Cardiac muscle cell (in vitro differentiated cells and primary cell): ENCODE measurements around the gene TCF4. TPM values are rescaled to one million over a fixed set of nuclear protein-coding genes. Genes with fewer than 3 reads are reported as not detected.

Experiments
- DNase-seq, 2 donors: peaks; one replicate each; pipeline versions ENCODE4 v3.0.0 to v3.0.0-alpha.2; 2010 to 2017; ENCODE audit warnings: low read depth in 1 of 2, low spot score in 1 of 2
- H3K27ac ChIP-seq: fragments of 200-600 bp; sonication (generic); 2 replicates; pipeline ENCODE4 v1.5.1; 2016
- H3K27me3 ChIP-seq: fragments of 200-600 bp; sonication (generic); 2 replicates; pipeline ENCODE4 v1.6.0; 2016; ENCODE audit warnings: control low read depth
- H3K36me3 ChIP-seq: fragments of 200-600 bp; sonication (generic); 2 replicates; pipeline ENCODE4 v1.5.1; 2016; ENCODE audit warnings: control low read depth
- H3K4me1 ChIP-seq: fragments of 200-600 bp; sonication (generic); 2 replicates; pipeline ENCODE4 v1.8.1; 2017; ENCODE audit warnings: low read depth, mild to moderate bottlenecking, mixed run types
- H3K4me3 ChIP-seq: fragments of 200-600 bp; sonication (generic); 2 replicates; pipeline ENCODE4 v1.5.1; 2016; ENCODE audit warnings: mild to moderate bottlenecking
- H3K9me3 ChIP-seq: fragments of 200-600 bp; sonication (generic); 2 replicates; pipeline ENCODE4 v1.5.1; 2017; ENCODE audit warnings: low read depth, mild to moderate bottlenecking, control low read depth
- polyA plus RNA-seq: library from polyadenylated mRNA; unstranded; fragments of >200 nt; fragmentation: Nextera tagmentation; extraction: Ambion mirVana; gene quantifications from 2 replicates; pipeline ENCODE4 v1.2.1, GENCODE V29; 2016
- total RNA-seq: library from RNA; depleted of rRNA; stranded (reverse); fragments of >200 nt; gene quantifications from 2 replicates; pipeline ENCODE4 v1.2.3, GENCODE V29; 2016
- TF ChIP-seq, protein P1 (sequence below): IDR thresholded peaks from 2 replicates; pipeline ENCODE4 v1.5.1; 2012; ENCODE audit warnings: low read depth, mild to moderate bottlenecking, low read length

Gene TCF4
- total and polyA plus RNA-seq, 2 experiments from 2014 or later: 38.3 to 59.2 TPM

DNA sequence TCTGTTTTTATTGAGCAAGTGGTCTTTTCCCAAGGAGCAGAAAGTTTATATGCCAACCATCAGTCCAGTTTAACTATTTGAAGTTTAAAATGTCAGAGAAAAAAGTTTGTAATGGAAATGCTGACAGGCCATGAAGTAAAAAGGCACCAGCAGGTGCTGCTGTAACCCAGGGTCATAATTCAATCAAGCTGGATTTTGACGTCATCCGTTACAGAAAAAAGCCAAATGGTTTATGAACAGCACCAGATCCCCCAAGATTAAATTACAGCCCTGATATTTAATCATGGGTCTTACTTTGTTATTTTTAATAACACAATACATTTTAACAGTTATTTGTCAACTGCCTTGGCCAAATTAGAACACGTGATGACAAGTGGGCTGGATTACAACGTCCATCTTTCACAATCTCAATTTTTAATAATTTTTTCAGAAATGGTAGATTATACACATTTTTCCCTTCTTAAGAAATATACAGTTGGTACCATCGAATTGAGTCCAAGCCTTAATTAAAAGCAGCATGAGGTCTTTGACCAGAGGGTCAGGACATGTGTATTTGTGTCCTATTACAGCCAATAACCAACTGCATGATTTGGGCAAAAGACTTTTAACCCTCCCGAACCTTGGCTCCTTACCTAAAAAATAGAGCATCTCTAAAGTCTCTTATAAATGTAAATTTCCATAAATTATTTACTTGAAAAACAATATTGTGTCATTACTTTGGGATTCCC, 10.0 kb downstream of the TCF4 start:
- TF ChIP-seq, protein P1, sequence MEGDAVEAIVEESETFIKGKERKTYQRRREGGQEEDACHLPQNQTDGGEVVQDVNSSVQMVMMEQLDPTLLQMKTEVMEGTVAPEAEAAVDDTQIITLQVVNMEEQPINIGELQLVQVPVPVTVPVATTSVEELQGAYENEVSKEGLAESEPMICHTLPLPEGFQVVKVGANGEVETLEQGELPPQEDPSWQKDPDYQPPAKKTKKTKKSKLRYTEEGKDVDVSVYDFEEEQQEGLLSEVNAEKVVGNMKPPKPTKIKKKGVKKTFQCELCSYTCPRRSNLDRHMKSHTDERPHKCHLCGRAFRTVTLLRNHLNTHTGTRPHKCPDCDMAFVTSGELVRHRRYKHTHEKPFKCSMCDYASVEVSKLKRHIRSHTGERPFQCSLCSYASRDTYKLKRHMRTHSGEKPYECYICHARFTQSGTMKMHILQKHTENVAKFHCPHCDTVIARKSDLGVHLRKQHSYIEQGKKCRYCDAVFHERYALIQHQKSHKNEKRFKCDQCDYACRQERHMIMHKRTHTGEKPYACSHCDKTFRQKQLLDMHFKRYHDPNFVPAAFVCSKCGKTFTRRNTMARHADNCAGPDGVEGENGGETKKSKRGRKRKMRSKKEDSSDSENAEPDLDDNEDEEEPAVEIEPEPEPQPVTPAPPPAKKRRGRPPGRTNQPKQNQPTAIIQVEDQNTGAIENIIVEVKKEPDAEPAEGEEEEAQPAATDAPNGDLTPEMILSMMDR: no peak
- no peaks in the 10 kb centered on the region for H3K9me3 ChIP-seq
- H3K36me3 ChIP-seq: no peaks in the 10 kb centered on the region
- no peak overlapping the region for H3K4me3 ChIP-seq
- H3K27ac ChIP-seq: no peak overlapping the region
- peaks cover 15% of the 10 kb centered on the region for H3K4me1 ChIP-seq
- H3K27me3 ChIP-seq: no peaks in the 10 kb centered on the region
- no peak for DNase-seq

GRCh38 chr18:55576001-55576400, 12.0 kb downstream of the TCF4 start:
- TF ChIP-seq, protein P1: no peak
- H3K4me3 ChIP-seq: no peak overlapping the region

DNA sequence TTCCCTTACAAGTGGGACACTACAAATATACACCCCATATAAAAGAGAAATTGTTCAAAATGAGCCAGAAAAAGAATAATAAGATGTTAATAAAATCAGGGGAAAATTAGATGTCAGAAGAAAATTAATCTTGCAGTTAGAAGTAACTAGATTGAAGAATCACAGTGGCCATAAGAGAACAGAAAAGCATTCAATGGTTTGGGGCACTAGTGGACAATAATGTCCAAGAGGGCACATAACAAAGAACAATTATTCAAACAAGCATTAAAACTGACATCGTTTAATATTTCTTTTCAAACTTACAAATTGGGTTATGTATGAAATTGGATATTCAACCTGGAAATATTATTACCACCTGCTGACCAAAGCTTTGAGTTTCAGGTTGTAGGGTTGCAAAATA, 12.9 kb downstream of the TCF4 start:
- no peak for DNase-seq
- no peak overlapping the region for H3K27ac ChIP-seq
- no peaks in the 10 kb centered on the region for H3K9me3 ChIP-seq
- no peaks in the 10 kb centered on the region for H3K4me1 ChIP-seq
- H3K36me3 ChIP-seq: no peaks in the 10 kb centered on the region
- no peak overlapping the region for H3K4me3 ChIP-seq
- H3K27me3 ChIP-seq: no peaks in the 10 kb centered on the region
- TF ChIP-seq, protein P1: no peak

More at GRCh38 chr18:55576001-55576400, 12.0 kb downstream of the TCF4 start:
- Histone ChIP-seq H3K27me3 (no peaks in the 10 kb centered on the region), H3K27ac (no peak overlapping the region), H3K4me1 (no peaks in the 10 kb centered on the region), H3K36me3 (no peaks in the 10 kb centered on the region), H3K9me3 (no peaks in the 10 kb centered on the region)
- DNase-seq: no peak

DNA sequence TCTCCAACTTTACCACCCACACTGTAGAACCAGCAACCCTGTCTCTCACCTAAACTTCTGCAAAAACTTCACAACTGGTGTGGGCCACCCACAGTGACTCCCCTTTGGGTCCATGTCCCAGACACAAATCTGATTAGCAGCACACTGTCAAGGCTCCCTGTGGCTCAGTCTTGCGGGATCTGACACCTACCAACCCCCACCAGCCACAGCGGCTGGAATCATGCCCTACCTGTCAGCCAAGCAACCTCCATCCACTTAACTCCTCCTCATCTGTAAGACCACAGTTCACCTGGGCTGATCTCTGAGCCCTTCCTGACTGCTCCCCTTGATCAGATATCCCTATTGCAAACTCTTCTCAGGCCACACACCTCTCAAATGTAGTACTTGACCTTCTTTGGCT, 14.6 kb downstream of the TCF4 start:
- TF ChIP-seq, protein P1: no peak
- no peaks in the 10 kb centered on the region for H3K9me3 ChIP-seq
- no peaks in the 10 kb centered on the region for H3K36me3 ChIP-seq
- H3K4me1 ChIP-seq: no peaks in the 10 kb centered on the region
- no peak overlapping the region for H3K4me3 ChIP-seq
- no peak for DNase-seq
- H3K27ac ChIP-seq: no peak overlapping the region
- no peaks in the 10 kb centered on the region for H3K27me3 ChIP-seq

GRCh38 chr18:55570966-55571365, 17.0 kb downstream of the TCF4 start:
- H3K4me3 ChIP-seq: no peak overlapping the region
- no peaks in the 10 kb centered on the region for H3K4me1 ChIP-seq
- no peak for DNase-seq
- no peaks in the 10 kb centered on the region for H3K9me3 ChIP-seq
- TF ChIP-seq, protein P1: no peak
- no peaks in the 10 kb centered on the region for H3K36me3 ChIP-seq
- no peak overlapping the region for H3K27ac ChIP-seq
- H3K27me3 ChIP-seq: no peaks in the 10 kb centered on the region
